ENCODE measurements around the gene MLST8.

DNA sequence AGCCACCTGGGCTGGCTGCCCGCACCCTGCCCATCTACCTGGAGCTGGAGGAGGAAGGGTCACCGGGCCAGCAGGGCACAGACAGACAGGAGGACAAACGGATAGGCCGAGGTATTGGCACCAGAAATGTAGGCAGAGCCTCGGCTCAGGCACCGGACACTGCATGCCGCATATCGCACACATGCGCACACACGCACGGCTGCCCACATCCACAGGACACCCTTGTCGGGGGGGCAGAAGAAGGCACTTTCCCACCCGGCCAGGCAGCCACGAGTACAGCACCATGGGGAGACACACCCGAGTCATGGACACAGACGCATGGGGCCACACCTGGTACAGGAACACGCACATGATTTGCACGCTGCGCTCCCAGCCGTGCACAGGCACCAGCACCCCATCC, 23.3 kb upstream of the MLST8 start:
- TF ChIP-seq, protein P1, sequence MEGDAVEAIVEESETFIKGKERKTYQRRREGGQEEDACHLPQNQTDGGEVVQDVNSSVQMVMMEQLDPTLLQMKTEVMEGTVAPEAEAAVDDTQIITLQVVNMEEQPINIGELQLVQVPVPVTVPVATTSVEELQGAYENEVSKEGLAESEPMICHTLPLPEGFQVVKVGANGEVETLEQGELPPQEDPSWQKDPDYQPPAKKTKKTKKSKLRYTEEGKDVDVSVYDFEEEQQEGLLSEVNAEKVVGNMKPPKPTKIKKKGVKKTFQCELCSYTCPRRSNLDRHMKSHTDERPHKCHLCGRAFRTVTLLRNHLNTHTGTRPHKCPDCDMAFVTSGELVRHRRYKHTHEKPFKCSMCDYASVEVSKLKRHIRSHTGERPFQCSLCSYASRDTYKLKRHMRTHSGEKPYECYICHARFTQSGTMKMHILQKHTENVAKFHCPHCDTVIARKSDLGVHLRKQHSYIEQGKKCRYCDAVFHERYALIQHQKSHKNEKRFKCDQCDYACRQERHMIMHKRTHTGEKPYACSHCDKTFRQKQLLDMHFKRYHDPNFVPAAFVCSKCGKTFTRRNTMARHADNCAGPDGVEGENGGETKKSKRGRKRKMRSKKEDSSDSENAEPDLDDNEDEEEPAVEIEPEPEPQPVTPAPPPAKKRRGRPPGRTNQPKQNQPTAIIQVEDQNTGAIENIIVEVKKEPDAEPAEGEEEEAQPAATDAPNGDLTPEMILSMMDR (IDR thresholded peaks at IDR 0.05; ENCODE audit: borderline replicate concordance, extremely low read depth, low read length, poor library complexity, severe bottlenecking) = no peak
- TF ChIP-seq EZH2 (IDR thresholded peaks at IDR 0.05; ENCODE audit: borderline replicate concordance, low read depth, low read length, severe bottlenecking) = no peak

Data from DND-41 (cell line).